Ovary (tissue), 9 donors: Measurements from ENCODE around the gene SLC49A4. TPM values are rescaled to one million over a fixed set of nuclear protein-coding genes. Genes with fewer than 3 reads are reported as not detected.

Source experiments
- DNase-seq, 5 donors: peaks; one replicate each; pipeline ENCODE4 v3.0.0-alpha.2; 2019 to 2020
- H3K27ac ChIP-seq, 2 donors: fragments of 200-600 bp; one replicate each; pipeline versions ENCODE4 v1.5.1 to v1.8.0; 2019 to 2022
- H3K27me3 ChIP-seq: fragments of 200-600 bp; one replicate; pipeline ENCODE4 v1.8.0; 2022
- H3K36me3 ChIP-seq: fragments of 200-600 bp; sonication (generic); one replicate; pipeline ENCODE4 v1.5.1; 2019
- H3K4me1 ChIP-seq: one replicate; pipeline ENCODE4 v1.8.1; 2013; ENCODE audit warnings: mild to moderate bottlenecking, moderate library complexity; ENCODE audit not compliant: insufficient read depth
- H3K4me3 ChIP-seq: fragments of 200-600 bp; sonication (generic); one replicate; pipeline ENCODE4 v1.5.1; 2017
- H3K9me3 ChIP-seq, 2 donors: fragments of 200-600 bp in 1 of 2; sonication (generic) in 1 of 2; one replicate each; pipeline versions ENCODE4 v1.5.1 to v1.8.1; 2013 to 2019; ENCODE audit warnings: mild to moderate bottlenecking in 1 of 2, moderate library complexity in 1 of 2
- EP300 ChIP-seq: sonication (generic); formaldehyde crosslinking; IDR thresholded peaks from one replicate; pipeline ENCODE4 v1.6.1; 2017; ENCODE audit warnings: antibody characterized with exemption
- POLR2A ChIP-seq: fragments of 450-650 bp; IDR thresholded peaks from one replicate; pipeline ENCODE4 v1.6.1; 2017; ENCODE audit warnings: antibody characterized with exemption, mild to moderate bottlenecking, moderate library complexity
- WGBS, 3 donors: extraction: QIAGEN DNeasy Blood & Tissue Kit in 1 of 3; methylation state at CpG; one replicate each; pipeline versions ENCODE4 v1.1.5 to v1.1.7; 2013 to 2017; 5-methylcytosine and 5-hydroxymethylcytosine counted together
- intact Hi-C, 4 donors: fragments of 100-400 bp; cut with DNase I; formaldehyde crosslinking; loops; one replicate each; pipeline versions ENCODE4 v1.11.0 to v1.15.1; 2022 to 2023
- polyA plus RNA-seq, 2 donors: library from polyadenylated mRNA; stranded (reverse); fragments of 200-250 nt in 1 of 2; fragments of 350-450 nt in 1 of 2; fragmentation: Illumina TruSeq in 1 of 2; extraction: RNeasy Lipid Tissue Mini Kit (QIAGEN cat#74804) in 1 of 2; gene quantifications; one replicate each; pipeline ENCODE4 v1.2.3, GENCODE V29; 2013 to 2014
- total RNA-seq, 7 donors: library from RNA; depleted of rRNA in 2 of 7; stranded (reverse); fragments of >200 nt in 2 of 7; fragmentation: NEBNext Ultra II Directional in 3 of 7; extraction: Animal tissue kit (Norgen Biotek cat#: 25700) in 3 of 7; gene quantifications; one replicate each; pipeline versions ENCODE4 v1.1.0 to v1.2.4, GENCODE V29; 2016 to 2023
- TF ChIP-seq, protein P1 (sequence below), 3 donors: fragments of 450-650 bp in 2 of 3; fragments of 200-600 bp in 1 of 3; IDR thresholded peaks; one replicate each; pipeline versions ENCODE4 v1.5.1 to v1.8.0; 2016 to 2022; ENCODE audit warnings: antibody characterized with exemption in 3 of 3, mild to moderate bottlenecking in 1 of 3
- donor health status: DM: no; HTN: no; CAD: no; lungs with moderate emphysema.
- donor health status: DM: no; HTN: no; CAD: no.
- donor health status: Bipolar disorder and iron deficiency.
- donor health status: DM: yes; HTN: yes; CAD: no.
- donor health status: DM: no; HTN: no; CAD: no.
- donor health status: DM: yes; HTN: yes; CAD: no.

SLC49A4 gene
- total and polyA plus RNA-seq, 9 donors: 3.7 to 17.8 (median 8.3) TPM

DNA sequence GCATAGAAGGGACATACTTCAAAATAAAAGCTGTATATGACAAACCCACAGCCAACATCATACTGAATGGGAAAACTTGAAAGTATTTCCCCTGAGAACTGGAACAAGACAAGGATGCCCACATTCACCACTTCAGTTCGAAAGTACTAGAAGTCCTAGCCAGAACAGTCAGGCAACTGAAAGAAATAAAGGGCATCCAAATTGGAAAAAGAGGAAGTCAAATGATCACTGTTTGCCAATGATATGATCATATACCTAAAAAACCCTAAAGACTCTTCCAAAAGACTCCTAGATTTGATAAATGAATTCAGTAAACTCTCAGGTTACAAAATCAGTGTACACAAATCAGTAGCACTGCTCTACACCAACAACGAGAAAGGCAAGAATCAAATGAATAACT is 40.7 kb downstream of the SLC49A4 start:
- 89 to 97% (median 90%) methylated on average over 2 of the region's 2 CpGs for WGBS, 3 donors
- H3K36me3 ChIP-seq: no peaks in the 10 kb centered on the region
- no peak for DNase-seq
- H3K9me3 ChIP-seq: no peaks in the 10 kb centered on the region
- H3K4me3 ChIP-seq: no peak overlapping the region
- H3K27ac ChIP-seq: no peak overlapping the region
- H3K27me3 ChIP-seq: no peaks in the 10 kb centered on the region
- TF ChIP-seq EP300 (no peak), POLR2A (no peak)
- TF ChIP-seq, protein P1, sequence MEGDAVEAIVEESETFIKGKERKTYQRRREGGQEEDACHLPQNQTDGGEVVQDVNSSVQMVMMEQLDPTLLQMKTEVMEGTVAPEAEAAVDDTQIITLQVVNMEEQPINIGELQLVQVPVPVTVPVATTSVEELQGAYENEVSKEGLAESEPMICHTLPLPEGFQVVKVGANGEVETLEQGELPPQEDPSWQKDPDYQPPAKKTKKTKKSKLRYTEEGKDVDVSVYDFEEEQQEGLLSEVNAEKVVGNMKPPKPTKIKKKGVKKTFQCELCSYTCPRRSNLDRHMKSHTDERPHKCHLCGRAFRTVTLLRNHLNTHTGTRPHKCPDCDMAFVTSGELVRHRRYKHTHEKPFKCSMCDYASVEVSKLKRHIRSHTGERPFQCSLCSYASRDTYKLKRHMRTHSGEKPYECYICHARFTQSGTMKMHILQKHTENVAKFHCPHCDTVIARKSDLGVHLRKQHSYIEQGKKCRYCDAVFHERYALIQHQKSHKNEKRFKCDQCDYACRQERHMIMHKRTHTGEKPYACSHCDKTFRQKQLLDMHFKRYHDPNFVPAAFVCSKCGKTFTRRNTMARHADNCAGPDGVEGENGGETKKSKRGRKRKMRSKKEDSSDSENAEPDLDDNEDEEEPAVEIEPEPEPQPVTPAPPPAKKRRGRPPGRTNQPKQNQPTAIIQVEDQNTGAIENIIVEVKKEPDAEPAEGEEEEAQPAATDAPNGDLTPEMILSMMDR (IDR thresholded peaks at IDR 0.05): no peak
- H3K4me1 ChIP-seq: no peaks in the 10 kb centered on the region
- intact Hi-C loops: no loop called here

DNA sequence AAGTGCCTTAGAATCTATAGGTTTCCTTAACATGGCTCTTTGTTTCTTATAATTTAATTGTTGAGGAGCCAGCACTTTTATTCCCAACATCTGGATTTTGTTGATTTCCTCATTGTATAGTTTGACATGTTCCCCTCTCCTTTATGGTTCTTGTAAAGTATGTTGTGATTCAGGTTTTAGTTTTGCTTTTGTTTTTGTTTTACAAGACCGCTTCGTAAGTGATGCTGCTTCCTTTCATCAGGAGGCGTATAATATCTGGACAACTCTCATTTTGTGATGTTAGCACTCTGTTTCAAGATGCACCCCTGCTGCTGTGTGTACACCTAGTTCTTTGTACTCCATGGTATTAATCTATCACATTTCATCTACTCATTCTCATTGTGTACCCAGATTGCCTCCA is 48.7 kb downstream of the SLC49A4 start:
- H3K36me3 ChIP-seq: no peaks in the 10 kb centered on the region
- H3K4me1 ChIP-seq: no peaks in the 10 kb centered on the region
- 36 to 42% (median 42%) methylated on average over 3 of the region's 3 CpGs for WGBS, 3 donors
- H3K9me3 ChIP-seq: no peaks in the 10 kb centered on the region
- TF ChIP-seq POLR2A (no peak), EP300 (no peak)
- TF ChIP-seq, protein P1 (IDR thresholded peaks at IDR 0.05): no peak
- DNase-seq: no peak
- intact Hi-C loops: no loop called here
- no peak overlapping the region for H3K27ac ChIP-seq
- no peaks in the 10 kb centered on the region for H3K27me3 ChIP-seq
- H3K4me3 ChIP-seq: no peak overlapping the region

DNA sequence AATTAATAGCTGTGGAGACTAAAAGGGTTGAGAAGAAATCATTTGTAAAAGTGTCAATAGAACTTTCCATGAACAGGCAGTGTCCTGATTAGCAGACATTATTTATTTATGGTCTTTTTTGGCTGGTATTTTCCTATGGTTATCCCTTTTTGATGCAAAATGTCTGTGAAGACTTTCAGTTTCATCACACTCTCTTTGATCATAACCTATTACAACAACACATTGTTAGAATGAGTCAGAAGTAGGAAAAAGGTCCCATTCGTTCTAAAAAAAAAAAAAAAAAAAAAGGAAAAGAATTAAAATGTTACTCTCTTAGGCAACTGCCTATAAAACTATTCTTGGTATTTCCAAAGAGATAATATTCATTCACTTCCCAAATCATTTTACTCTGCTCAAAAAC is 62.1 kb downstream of the SLC49A4 start:
- Histone ChIP-seq H3K9me3 (no peaks in the 10 kb centered on the region), H3K27ac (no peak overlapping the region), H3K27me3 (no peaks in the 10 kb centered on the region), H3K4me3 (no peak overlapping the region), H3K4me1 (no peaks in the 10 kb centered on the region), H3K36me3 (no peaks in the 10 kb centered on the region)
- no peak for DNase-seq
- 0 to 7% (median 0%) methylated on average over 1 of the region's 1 CpG for WGBS, 3 donors
- no peak for TF ChIP-seq POLR2A
- no peak for TF ChIP-seq EP300
- TF ChIP-seq, protein P1 (IDR thresholded peaks at IDR 0.05): no peak
- intact Hi-C loops: loop anchor here in 2 of 4 donors (5.0 to 10.0 kb wide), 2 partner anchors 88 to 525 kb away; no protein-coding TSS in a partner anchor

DNA sequence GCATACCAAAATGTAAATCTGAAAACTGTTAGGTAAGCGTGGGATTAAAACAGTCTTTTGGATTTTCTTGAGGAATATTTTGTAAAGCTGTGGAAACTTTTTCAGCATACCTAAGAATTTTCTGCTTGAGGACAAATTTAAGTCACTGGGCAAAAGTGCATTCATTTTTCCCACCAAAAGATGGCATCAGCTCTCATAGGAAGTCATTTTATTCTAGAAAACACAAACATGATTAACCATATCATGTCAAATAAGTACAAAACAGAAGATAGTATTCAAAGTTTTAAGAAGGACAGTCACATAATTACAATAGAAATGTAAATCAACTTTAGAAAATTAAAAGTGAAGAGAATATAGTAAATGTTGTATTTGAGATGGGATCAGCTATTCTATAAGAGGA is 63.5 kb downstream of the SLC49A4 start:
- H3K27me3 ChIP-seq: no peaks in the 10 kb centered on the region
- no peak for TF ChIP-seq EP300
- no peak for TF ChIP-seq POLR2A
- TF ChIP-seq, protein P1 (IDR thresholded peaks at IDR 0.05): no peak
- no peaks in the 10 kb centered on the region for H3K9me3 ChIP-seq
- H3K4me3 ChIP-seq: no peak overlapping the region
- intact Hi-C loops: loop anchor here in 2 of 4 donors (5.0 to 10.0 kb wide), 2 partner anchors 86 to 524 kb away; no protein-coding TSS in a partner anchor
- 67 to 81% (median 68%) methylated on average over 1 of the region's 1 CpG for WGBS, 3 donors
- DNase-seq: no peak
- no peak overlapping the region for H3K27ac ChIP-seq
- H3K36me3 ChIP-seq: no peaks in the 10 kb centered on the region
- no peaks in the 10 kb centered on the region for H3K4me1 ChIP-seq
